HG03432 (cell line): ENCODE measurements around the gene LMO7.
"Not testable (repeated sequence)": the region's sequence is repeated elsewhere in the genome, so short reads cannot be mapped to it uniquely, and the experiment has no call there.

ENCODE experiments used
- ATAC-seq: cut with Tn5 transposase; IDR thresholded peaks from one replicate; pipeline ENCODE4 v1.9.1; 2021; ENCODE audit warnings: mild to moderate bottlenecking, moderate library complexity; ENCODE audit not compliant: unreplicated experiment

Gene LMO7

DNA sequence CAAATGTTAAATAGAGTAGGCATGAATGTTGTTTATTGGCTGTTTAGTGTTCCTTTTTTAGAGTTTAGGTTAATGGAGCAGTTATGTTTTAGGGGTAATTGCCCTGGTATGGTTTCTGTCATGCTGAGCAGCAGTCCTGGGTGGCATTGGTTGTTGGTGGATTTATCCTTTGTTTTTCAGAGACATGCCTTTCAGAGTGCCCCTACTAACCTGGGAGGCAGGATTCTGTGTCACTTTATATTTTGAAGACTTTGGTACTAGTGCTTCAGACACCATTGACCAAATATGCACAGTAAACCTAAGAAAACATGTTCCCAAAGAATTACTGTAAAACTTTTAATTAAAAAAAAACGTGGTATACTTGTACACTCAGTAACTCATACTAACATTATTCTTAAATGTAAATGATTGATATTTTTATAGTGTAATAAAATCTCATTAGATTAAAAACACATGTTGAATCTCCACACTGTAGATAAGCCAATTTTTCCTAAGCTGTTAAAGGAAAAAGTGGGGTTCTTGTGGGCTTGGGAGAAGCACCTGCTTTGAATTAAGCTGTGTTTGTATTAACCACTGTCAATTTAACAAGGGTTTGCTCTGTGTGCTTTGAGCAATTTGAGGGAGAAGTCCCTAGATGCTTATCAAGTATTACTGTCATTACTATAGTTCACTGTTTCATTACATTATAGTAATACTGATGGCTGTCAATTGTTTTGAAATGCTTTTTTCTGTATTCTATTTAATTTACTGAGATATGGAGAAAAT, 133.2 kb downstream of the LMO7 start:
- no peak for ATAC-seq

DNA sequence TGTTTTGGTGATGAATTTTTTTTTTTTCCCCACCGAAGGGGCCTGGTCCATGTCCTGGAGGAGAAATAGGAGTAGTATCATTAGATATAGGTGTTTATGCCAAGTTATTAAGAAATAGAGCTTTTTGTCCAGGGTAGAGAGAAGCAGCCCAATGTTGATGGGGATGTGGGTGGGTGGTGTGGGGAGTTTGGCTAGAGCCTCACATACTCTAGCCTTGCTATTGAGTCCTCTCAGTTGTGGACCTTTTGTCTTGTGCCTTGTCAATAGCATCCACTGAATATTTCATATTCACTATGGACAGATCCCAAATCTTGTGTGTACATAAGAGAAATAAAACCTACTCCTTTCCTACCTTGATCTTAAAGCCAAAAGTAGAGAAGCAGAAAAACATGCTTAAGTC, 134.0 kb downstream of the LMO7 start:
- ATAC-seq, result no peak

DNA sequence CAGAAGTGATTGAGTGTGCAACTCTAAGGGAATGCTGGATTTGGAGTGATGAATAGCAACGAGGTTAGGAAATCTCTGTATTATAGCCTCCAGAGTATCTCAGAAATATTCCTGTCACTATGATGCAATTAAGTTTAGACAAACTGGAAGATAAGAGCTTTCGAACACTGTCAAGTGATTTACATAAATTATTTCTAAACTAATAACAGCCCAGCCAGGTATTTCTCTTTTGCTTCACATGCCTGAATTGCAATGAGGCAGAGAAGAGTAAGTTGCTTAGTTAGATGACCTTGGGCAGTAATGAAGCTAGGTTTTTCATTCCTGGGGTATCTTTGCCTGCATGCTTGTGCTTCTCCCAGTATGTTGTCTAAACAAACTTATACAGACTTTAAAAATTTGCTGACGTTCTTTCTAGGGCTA, 134.5 kb downstream of the LMO7 start:
- no peak for ATAC-seq

DNA sequence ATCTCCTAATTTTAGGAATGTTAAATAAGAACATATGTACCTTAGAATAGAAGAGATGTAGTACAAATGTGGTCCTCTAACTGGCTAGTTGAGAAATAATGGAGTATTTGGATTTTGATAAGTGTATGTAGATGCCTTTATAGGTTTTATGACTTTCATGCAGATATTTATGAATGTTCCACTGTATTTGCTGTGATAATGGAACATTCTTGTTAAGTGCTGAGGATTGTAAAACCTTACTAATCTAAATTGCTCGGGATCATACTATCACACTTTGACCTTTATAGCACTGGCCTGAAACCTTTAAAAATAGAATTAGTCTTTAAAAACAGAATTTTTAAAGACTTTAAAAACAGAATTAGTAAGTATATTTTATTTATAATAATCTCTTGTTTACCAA, 135.1 kb downstream of the LMO7 start:
- no peak for ATAC-seq

- ATAC-seq, result no peak
Measured at GRCh38 chr13:75771818-75772217, 135.7 kb downstream of the LMO7 start.

- ATAC-seq, result no peak
Measured at GRCh38 chr13:75774176-75774575, 138.0 kb downstream of the LMO7 start.

GRCh38 chr13:75776550-75776949, 140.4 kb downstream of the LMO7 start:
- no peak for ATAC-seq

DNA sequence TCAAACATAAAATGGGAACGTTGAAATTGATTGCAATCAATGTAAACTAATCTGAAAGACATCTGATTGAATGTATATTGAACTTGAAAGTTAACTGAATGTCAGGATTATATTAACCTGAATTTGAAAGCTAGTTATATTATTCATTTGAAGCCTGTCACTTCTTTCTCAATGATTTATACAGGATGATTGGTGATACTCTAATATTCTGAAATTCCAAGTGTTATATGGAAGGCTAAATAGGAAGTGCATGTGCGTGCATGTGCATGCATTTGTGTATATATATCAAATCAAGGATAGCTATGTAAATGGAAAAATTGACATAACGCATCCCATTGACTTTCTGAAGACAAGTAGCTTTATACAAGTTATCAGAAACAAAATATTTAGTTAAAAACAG, 143.3 kb downstream of the LMO7 start:
- no peak for ATAC-seq

DNA sequence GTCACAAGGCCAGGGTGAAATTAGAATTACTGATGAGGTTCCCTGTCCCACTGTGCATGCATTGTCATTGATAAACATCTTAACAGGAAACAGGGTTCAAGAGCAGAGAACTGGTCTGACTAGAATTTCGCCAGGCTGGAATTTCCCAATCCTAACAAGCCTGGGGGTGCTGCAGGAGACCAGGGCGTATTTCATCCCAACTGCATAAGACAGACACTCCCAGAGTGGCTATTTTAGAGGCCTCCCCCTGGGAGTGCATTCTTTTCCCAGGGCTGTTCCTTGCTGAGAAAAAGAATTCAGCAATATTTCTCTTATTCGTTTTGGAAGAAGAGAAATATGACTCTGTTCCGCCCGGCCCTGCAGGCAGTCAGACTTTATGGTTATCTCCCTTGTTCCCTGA, 144.0 kb downstream of the LMO7 start:
- ATAC-seq, result not testable (repeated sequence)

GRCh38 chr13:75782985-75783384, 146.9 kb downstream of the LMO7 start:
- ATAC-seq, result no peak

DNA sequence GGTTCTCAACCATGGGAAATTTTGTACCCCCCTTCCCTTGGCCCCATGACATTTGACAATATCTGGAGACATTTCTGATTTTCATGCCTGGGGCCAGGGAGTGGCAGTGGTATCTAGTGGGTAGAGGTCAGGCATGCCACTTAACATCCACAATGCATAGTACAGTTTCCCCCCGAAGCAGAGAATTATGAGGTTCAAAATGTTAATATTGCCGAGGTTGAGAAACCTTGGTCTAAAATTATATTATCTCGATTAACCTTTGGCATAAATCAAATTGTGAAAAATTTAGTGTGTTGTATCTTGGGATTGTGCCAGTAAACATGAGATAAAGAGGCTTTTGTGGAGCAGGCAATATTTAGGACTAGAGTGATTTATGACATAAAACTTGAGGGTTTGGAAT, 147.9 kb downstream of the LMO7 start:
- no peak for ATAC-seq

DNA sequence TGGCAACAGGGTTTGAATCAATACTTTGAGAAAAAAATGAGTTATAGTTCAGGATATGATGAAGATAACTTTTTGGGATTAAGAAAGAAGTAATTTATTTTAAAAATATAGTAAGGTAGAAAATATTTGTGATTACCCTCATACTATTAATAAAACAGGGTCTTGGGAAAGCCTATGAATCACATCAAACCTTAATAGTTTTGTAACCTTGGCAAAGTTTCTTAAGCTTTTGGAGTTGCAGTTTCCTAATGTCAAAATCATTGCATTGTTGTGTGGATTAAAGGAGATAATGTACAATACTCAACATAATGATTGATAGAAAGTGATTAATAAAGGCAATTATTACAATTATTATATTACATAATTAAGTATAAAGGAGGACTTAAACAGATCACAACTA, 149.0 kb downstream of the LMO7 start:
- ATAC-seq, result no peak

DNA sequence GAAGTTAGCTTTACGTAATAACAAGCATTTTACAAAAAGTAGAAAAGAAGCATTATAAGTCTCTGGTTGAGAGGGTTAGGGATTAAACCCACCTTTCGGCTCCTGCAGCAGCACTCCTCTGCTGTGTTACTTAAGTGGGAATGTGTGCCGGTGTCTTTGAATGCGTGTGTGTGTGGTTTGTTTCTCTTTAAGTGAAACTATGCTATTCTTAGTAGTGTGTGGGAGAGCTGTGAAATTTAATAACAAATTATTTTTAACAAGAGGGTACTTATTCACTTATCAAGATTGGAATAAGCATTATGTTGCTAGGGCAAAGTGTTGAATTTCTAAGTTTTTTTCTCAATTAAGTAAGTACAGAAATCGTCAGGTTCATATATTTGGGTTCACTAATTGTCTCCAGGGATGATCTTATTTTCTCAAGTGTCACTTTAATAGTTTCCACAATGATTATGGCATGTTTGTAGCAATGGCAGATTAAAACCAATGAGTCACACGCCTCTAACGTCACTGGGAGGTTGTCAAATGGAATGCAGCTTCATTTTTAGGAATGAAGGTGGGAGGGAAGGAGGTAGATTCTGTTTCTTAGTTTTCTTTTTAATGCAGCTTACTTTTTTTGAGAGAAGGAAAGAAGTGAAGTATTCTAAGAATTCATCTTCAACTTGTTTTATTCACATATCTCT, 151.3 kb downstream of the LMO7 start:
- ATAC-seq, result no peak

DNA sequence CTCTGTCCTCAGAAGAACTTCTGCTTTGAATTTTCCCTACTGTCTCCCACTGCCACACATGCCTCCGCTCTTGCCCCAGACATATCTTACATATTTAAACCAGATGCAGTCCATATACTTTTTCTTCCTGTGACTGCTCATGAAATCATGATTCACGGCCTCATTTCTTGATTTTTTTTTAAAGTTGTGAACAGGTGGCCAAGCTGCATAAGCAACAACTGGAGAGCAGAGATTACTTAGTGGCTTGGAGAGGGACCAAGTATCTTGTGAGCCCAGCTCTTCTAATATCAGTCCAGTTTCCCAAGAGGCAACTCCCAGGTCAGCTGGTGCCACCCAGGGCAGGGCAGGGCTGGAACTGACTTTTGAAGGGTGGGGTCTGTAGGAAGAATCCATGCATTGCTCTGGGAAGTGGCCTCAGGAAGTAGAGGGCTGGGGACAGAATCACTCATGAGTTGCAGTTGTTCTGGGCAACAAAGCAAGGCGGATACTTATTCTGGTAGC, 152.4 kb downstream of the LMO7 start:
- ATAC-seq, result no peak

GRCh38 chr13:75789451-75790197, 153.5 kb downstream of the LMO7 start:
- no peak for ATAC-seq

DNA sequence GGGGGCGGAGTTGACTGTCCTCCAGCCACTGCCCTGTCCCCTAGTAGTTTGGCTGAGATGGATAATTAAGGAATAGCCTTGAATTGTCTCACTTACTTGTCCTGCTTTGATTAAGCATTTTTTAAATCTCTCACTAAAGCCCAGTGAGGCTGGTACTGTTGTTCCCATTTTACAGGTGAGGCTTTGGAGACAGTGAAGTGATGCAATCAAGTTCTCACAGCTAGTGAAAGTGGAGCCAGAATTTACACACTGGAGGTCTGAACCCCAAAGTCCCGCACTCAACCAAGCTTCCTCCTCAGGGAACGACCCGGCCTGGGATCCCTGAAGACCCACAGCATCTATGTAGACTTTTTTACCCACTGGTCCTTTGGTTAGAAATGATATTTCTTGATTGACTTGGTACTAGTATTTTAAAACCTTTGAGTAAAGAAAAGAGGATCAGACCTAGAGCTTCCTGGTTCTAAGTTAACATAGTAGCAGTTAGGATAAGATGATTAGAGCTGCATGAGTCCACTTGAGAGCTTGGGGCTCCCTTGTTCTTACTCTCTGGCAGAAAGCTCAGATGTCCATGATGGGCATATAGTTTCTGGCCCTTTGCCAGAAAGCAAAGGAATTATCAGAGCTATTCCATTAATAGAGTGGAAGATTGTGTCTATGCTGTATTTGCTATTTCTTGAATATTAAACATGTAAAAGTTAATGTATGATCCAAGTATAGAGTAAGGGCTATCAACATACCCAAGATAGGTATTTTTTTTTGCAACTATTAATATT, 154.3 kb downstream of the LMO7 start:
- ATAC-seq, result no peak

- no peak for ATAC-seq
Measured at GRCh38 chr13:75792526-75793187, 156.5 kb downstream of the LMO7 start.

DNA sequence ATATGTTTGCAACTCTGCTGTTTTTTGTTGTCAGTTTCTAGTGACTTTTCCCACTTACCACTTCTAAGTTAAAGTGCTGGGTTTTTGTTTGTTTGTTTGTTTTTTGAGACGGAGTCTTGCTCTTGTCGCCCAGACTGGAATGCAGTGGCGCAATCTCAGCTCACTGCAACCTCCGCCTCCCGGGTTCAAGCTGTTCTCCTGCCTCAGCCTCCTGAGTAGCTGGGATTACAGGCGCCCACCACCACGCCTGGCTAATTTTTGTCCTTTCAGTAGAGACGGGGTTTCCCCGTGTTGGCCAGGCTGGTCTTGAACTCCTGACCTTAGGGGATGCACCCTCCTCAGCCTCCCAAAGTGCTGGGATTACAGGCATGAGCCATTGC, 157.0 kb downstream of the LMO7 start:
- not testable (repeated sequence) for ATAC-seq

DNA sequence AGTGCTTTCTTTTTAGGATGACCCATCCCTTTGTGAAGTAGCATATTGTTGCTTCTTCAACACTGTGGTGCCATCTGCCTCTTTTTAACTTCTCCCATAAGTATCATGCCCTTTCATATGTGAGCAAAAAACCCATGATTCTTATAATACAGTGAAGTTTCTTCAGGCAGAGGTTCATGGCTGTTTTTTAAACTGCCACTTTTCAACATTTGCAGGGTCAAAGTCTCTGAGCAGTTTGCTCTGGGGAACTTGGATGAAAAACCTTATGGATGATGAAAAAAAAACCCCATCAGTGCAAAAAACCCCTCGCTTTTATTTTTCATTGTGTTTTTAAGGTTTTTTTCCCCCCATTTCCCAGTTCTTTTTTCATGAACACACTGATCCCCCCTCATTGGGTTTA, 158.5 kb downstream of the LMO7 start:
- ATAC-seq, result no peak

GRCh38 chr13:75795274-75795673, 159.1 kb downstream of the LMO7 start:
- no peak for ATAC-seq
